GM18520 (cell line): ENCODE results near the gene DTNA.

Source experiments
- ATAC-seq: cut with Tn5 transposase; IDR thresholded peaks from one replicate; pipeline ENCODE4 v1.9.1; 2021; ENCODE audit not compliant: unreplicated experiment

The DTNA gene

GRCh38 chr18:34767601-34768027, 57.5 kb downstream of the DTNA start:
- peak; percentile 78 for ATAC-seq

- ATAC-seq = no peak
Measured at GRCh38 chr18:34771958-34772357, 61.9 kb downstream of the DTNA start.

DNA sequence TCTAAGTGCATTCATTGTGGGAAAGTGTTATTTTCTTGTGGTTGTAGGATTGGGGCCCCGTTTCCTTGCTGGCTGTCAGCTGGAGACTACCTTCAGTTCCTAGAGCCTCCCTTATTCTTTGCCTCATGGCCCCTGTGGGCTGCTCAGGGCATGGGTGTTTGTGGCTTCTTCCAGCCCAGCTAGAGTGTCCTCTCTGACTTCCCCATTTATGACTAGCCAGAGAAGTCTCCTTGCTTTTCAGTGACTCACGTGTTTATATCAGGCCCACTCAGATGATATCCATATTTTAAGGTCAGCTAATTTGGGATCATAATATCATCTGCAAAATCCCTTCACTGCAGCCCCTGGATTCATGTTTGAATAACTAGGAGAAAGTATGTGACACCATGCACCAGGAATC, 62.8 kb downstream of the DTNA start:
- ATAC-seq = no peak

- no peak for ATAC-seq
Measured at GRCh38 chr18:34773378-34773777, 63.3 kb downstream of the DTNA start.

- no peak for ATAC-seq
Measured at GRCh38 chr18:34773961-34774766, 64.1 kb downstream of the DTNA start.

GRCh38 chr18:34775461-34775860, 65.4 kb downstream of the DTNA start:
- ATAC-seq = no peak

- no peak for ATAC-seq
Measured at GRCh38 chr18:34779112-34779511, 69.0 kb downstream of the DTNA start.

DNA sequence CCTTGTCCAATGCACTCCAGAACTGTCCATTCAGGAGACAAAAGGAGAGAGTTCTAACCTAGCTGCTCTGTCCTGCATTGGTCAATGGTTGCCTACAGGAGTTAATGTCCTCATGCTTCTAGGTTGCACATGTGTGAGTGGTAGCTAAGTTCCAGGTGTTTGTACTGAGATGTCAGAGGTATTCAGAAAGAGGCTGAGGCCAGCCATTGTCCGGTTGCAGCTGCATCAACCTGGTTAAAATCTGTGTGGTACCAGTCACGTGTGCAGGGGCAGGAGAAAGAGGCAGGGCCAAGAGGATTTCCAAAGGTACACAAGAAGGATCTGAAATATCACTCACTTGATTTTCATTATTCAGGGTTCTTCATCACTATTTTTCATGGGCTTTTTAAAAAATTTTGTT, 70.8 kb downstream of the DTNA start:
- no peak for ATAC-seq

- no peak for ATAC-seq
Measured at GRCh38 chr18:34783501-34783900, 73.4 kb downstream of the DTNA start.

GRCh38 chr18:34786162-34786741, 76.2 kb downstream of the DTNA start:
- no peak for ATAC-seq

- ATAC-seq = peak; percentile 66
Measured at GRCh38 chr18:34787931-34788532, 77.9 kb downstream of the DTNA start.

GRCh38 chr18:34789768-34790344, 79.8 kb downstream of the DTNA start:
- ATAC-seq = no peak

- ATAC-seq = no peak
Measured at GRCh38 chr18:34794348-34794747, 84.2 kb downstream of the DTNA start.

DNA sequence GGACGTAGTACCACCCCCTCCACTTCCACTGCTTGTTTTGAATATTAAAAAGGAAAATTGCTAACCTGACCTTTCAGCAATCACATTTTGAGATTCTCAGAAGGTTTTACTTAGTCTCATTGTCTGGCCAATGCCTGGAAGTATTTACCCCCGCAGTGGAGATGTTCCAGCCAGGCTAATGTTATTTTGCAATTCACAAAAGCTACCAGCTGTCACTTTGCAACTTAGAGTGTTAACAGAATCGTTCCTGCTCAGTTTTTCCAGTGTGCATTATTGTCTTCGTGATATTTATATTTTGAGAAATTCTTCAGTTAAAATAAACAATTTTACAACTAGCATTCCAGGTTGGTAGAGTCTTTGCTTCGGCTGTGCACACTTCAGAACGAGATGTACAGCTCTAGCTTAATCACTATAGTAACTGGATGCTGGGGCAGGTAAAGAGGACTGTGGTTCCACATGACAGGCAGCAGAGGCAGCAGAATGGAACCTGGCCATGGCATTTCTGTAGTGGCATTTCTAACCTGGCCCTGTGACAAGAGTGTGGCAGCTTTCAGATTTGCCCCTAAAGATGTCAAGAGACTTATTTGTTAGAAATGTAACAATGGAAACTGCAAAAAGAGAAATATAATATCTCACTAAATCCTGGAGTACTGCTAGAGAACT, 85.1 kb downstream of the DTNA start:
- no peak for ATAC-seq

GRCh38 chr18:34796035-34796657, 86.0 kb downstream of the DTNA start:
- ATAC-seq = no peak

- ATAC-seq = no peak
Measured at GRCh38 chr18:34799291-34799690, 89.2 kb downstream of the DTNA start.

- ATAC-seq = no peak
Measured at GRCh38 chr18:34800381-34800780, 90.3 kb downstream of the DTNA start.

- no peak for ATAC-seq
Measured at GRCh38 chr18:34801774-34802173, 91.7 kb downstream of the DTNA start.

DNA sequence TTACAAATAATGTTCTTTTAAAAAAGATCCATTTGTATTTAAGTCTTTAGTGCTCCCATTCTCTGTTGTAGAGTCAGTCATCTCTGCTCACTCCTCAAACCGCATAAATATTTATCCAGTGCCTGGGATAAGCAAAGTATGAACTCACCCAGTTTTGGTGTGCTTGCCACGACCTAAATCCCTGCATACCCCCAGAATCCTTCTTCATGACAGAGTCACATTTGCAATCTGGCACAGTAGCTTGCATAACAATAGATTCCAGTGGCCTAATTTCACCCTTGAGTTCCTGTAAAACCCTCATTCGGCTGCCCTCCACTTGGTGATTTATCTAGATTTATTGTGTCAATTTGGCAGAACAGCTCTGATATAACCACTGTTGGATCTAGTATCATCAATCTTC, 92.9 kb downstream of the DTNA start:
- no peak for ATAC-seq

DNA sequence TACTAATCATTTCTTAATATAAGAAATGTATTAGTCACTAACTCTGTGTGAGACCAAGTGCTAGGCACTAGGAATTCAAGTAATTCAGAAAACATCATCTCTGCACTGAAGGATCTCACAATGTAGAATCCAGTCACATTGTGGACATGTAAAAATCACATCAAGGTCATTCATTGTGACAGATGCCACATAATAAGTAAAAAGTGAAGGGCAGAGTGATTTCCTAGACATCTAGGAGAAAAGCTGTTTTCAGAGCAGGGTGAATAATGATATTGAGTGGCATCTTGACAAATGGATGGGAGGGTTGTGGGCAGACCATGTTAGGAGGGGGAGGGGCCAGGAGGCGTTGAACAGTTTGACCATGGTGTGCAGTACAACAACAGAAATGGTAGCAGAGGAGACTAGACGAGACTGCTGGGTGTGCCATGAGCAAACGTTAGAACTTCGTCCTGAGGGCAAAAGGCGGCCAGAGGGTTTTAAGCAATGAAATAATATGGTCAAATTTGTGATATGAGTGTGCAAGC, 93.8 kb downstream of the DTNA start:
- ATAC-seq = no peak
